Endometrial microvascular endothelial cells (primary cell): Measurements from ENCODE around the gene TRIM33. TPM values are rescaled to one million over a fixed set of nuclear protein-coding genes. Genes with fewer than 3 reads are reported as not detected.
"Not testable (repeated sequence)": the region's sequence is repeated elsewhere in the genome, so short reads cannot be mapped to it uniquely, and the experiment has no call there.

ENCODE experiments used
- in situ Hi-C: cut with HindIII; loops from 2 replicates; pipeline ENCODE4 v1.10.0; 2017; ENCODE audit warnings: low sequenced_read_pairs, low pct_unique_long_range_greater_than_20kb; ENCODE audit errors: inconsistent ontology term
- total RNA-seq: library from RNA; depleted of rRNA; stranded (reverse); fragments of >200 nt; gene quantifications from one replicate; pipeline ENCODE4 v1.2.3, GENCODE V29; 2015; ENCODE audit errors: inconsistent ontology term

The TRIM33 gene
- total RNA-seq, 1 donor from 2014 or later = 15.1 TPM

DNA sequence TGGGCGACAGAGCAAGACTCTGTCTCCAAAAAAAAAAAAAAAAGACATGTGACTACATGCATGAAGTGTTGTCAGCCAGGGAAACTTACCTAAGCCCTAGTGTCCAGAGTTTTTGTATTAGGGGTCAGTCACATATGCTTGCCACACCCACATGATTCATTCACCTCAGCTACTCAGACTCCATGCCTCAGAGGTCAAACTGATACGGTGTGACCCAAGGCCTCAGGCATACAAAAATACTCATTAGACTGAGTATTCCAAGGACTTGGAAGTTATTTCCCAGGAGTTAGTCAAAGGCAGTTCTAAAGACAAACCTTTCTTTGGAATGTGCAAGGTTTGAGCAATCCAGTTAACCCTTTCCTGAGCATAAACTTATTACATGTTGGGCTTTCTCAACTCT lies 6.3 kb upstream of the TRIM33 start:
- in situ Hi-C loops = no loop called here

DNA sequence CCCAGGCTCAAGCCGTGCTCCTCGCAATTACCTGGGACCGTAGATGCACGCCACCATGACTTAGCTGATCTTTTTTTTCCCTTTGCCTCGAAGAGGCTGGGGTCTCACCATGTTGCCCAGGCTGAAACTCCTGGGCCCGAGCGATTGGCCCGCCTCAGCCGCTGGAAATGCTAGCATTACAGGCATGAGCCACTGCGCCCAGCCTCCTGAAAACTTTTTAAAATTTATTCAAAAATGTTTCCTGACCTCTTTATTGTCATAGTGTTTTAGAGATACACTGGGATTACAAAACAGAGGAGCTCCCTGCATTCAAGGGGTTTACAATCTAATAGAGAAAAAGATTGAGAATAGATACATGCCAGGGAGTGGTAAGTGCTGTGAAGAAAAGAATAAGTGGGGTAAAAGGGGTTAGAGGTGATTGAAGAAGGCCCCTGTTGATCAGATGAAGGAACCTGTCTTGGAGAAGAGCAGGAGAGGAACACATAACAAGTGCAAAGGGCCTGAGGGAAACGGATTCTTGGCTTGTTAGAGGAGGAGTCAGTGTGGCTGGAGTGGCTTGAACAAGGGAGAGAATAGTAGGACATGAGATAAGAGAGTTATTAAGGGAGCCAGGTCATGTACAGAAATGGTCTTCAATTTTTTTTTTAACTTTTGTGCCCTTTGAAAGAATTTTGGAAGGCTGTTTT lies 1.7 kb upstream of the TRIM33 start:
- in situ Hi-C loops = no loop called here

- in situ Hi-C loops = no loop called here
Observed at GRCh38 chr1:114510274-114511031, 550 bp downstream of the TRIM33 start.

GRCh38 chr1:114509596-114510273 lies 1.3 kb downstream of the TRIM33 start:
- in situ Hi-C loops = no loop called here

DNA sequence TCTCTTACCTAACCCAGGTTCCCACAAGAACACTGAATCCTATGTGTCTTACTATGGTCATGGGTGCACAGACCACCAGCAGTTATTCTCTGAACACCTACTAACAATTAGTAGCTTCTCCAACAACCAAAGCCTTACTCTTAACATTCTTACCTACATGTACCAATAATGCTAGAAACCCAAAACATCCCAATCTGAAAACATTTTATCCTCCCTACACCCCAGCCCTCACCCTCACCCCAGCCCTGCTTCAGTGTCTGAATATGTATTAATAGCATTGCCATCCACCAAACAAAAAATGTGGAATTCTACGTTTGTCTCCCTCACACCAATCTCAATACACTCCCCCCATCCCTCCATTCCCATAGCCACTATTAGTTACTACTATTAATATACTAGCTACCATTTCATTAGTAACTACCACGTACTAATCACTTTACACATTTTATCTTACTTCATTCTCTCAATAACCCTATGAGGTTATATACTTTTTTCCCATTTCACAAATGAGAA lies 2.6 kb downstream of the TRIM33 start:
- in situ Hi-C loops = no loop called here

- in situ Hi-C loops = no loop called here
Observed at GRCh38 chr1:114507513-114507912, 3.5 kb downstream of the TRIM33 start.

GRCh38 chr1:114505148-114505561 lies 5.8 kb downstream of the TRIM33 start:
- in situ Hi-C loops = no loop called here

DNA sequence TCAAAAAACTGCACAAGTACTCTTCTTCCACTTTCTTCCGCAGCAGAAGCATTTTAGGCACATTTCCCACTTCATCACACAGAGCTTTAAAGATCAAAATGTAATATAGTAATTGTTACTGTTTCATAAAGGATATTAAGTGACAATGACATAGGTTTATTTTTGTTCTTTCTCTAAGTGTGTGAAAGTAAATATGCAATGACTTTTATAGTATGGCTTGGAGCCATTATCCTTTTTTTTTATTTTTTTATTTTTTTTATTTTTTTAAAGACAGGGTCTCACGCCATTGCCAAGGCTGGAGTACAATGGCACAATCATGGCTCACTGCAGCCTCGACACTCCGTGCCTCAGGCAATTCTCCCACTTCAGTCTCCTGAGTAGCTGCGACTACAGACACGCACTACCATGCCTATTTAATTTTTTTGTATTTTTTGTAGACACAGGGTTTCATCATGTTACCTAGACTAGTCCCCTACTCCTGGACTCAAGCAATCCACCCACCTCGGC lies 7.0 kb downstream of the TRIM33 start:
- in situ Hi-C loops = no loop called here

GRCh38 chr1:114502080-114502479 lies 8.9 kb downstream of the TRIM33 start:
- in situ Hi-C loops = no loop called here

DNA sequence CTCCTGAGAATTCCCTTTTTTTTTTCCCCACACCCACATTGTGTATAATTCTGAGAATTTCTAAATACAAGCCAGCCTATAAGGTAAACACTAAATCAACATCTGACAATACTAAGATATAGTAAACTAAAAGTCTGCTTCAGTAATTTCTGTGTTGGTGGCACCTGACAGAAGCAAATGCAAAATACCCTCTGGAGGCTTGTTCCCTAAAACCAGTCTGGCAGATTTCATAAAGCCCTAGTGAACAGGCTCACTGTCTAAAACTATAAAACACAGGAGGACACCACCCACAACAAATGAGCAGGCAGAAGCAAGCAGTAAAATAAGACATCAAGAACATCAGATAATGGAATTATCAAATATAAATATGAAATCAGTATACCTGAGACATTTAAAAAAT lies 11.5 kb downstream of the TRIM33 start:
- in situ Hi-C loops = no loop called here

DNA sequence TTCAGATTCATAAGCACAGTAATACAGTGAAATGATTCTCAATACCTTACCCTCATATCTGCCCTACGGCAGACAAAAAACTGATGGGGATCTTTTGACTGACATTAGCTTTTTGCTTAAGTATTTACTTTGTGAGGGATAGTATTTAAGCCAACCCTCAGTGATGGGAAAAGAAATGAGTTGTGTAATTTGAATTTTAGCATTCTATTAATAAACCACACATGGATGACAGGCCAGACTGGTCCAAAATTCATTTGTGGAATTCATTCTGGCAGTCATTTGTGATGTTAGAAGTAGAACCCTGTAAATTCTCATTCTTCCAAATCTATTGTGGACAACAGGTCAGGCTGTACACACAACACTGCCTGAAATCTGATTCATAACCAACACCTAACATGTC lies 14.9 kb downstream of the TRIM33 start:
- in situ Hi-C loops = no loop called here

- in situ Hi-C loops = no loop called here
Observed at GRCh38 chr1:114495486-114495885, 15.5 kb downstream of the TRIM33 start.

DNA sequence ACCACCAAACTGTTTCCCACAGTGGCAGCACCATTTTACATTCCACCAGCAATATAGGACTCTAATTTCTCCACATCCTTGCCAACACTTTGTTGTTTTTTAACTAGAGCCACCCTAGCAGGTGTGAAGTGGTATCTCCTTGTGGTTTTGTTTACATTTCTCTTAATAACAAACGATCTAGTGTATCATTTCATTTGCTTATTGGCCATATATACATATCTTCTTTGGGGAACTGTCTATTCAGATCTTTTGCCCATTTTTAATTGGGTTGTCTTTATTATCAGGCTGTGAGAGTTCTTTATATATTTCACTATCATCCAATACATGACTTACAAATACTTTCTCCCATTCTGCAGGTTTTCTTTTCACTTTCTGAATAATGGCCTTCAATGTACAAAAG lies 18.0 kb downstream of the TRIM33 start:
- in situ Hi-C loops = no loop called here

DNA sequence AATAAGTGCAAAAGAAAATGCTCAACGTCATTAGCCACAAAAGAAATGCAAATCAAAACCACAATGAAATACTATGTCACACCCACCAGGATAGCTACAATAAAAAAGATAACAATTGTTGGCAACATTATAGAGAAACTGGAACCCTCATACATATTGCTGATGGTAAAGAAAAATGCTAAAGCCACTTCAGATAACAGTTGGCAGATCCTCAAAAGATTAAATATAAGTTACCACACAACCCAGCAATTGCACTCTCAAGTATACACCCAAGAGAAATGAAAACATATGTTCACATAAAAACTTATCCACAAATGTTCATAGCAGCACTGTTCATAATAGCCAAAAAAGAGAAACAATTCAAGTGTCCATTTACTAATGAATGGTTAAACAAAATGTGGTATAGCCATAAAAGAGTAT lies 20.7 kb downstream of the TRIM33 start:
- in situ Hi-C loops = no loop called here

- in situ Hi-C loops = no loop called here
Observed at GRCh38 chr1:114488739-114489138, 22.3 kb downstream of the TRIM33 start.

DNA sequence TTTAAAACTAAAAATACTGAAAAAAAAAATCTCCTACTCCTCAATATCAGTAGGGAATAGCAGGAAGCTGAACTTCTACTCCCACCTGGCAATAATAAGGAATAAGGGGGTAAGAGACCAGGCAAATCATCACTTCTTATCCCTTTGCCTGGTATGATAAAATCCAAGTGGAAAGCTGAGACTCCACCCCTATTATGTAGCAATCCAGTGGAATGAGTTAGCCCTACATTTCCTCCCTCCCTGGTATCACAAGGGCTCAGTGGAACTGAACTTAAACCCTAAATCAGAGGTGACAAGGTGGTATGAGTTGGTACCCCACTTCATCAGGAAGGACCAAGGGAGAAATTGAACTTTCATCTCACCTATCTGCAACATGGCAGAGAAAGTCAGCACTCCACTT lies 25.7 kb downstream of the TRIM33 start:
- in situ Hi-C loops = no loop called here

DNA sequence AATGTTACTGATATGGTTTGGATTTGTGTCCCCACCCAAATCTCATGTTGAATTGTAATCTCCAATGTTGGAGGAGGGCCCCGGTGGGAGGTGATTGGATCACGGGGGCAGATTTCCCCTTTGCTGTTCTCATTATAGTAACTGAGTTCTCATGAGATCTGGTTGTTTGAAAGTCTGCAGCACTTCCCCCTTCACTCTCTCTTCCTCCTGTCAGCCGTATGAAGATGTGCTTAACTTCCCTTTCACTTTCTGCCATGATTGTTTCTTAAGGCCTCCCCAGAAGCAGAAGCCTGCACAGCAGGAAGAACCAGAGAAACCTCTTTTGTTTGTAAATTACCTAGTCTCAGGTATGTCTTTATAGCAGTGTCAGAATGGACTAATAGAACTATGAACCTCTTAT lies 28.4 kb downstream of the TRIM33 start:
- in situ Hi-C loops = no loop called here

GRCh38 chr1:114479636-114480035 lies 31.4 kb downstream of the TRIM33 start:
- in situ Hi-C loops = not testable (repeated sequence)

- in situ Hi-C loops = no loop called here
Observed at GRCh38 chr1:114479134-114479533, 31.9 kb downstream of the TRIM33 start.

- in situ Hi-C loops = no loop called here
Observed at GRCh38 chr1:114473796-114474195, 37.2 kb downstream of the TRIM33 start.
